Stimulated activated CD4-positive, alpha-beta T cell treated with anti-CD3 and anti-CD28 coated beads, TNF-alpha, amount 100 ng/mL, for 1 hour (primary cell): ENCODE measurements around the gene HTT.
A peak's percentile ranks its signal among the peaks of the same experiment; 100 is the strongest.

Source experiments
- DNase-seq, 3 donors: peaks; one replicate each; pipeline ENCODE4 v3.0.0-alpha.2; 2020; ENCODE audit warnings: low read depth in 3 of 3, low spot score in 1 of 3

The HTT gene

GRCh38 chr4:3074078-3074845, at the start of gene HTT, which contains the start of gene HTT-AS:
Gene HTT, plus strand, starts transcription at chr4:3074681. Its CDS starts 145 bp downstream, at chr4:3074826.
Gene HTT-AS, minus strand, starts transcription at chr4:3074538.
- peak; percentile 96 to 98 (median 97) for DNase-seq

GRCh38 chr4:3025881-3026280, 48.6 kb upstream of the HTT start:
- DNase-seq, result no peak

GRCh38 chr4:3026540-3026939, 47.9 kb upstream of the HTT start:
- no peak for DNase-seq

GRCh38 chr4:3029464-3029863, 45.0 kb upstream of the HTT start:
- DNase-seq, result no peak

GRCh38 chr4:3030566-3031356, 43.7 kb upstream of the HTT start:
- DNase-seq, result no peak

- DNase-seq, result no peak
Measured at GRCh38 chr4:3031357-3032082, 43.0 kb upstream of the HTT start.

- DNase-seq, result no peak
Measured at GRCh38 chr4:3034231-3034630, 40.2 kb upstream of the HTT start.

- DNase-seq, result no peak
Measured at GRCh38 chr4:3035249-3035648, 39.2 kb upstream of the HTT start.

GRCh38 chr4:3035674-3036073, 38.8 kb upstream of the HTT start:
- no peak for DNase-seq

GRCh38 chr4:3036131-3036952, 38.1 kb upstream of the HTT start:
- DNase-seq, result no peak

GRCh38 chr4:3037957-3038461, 36.5 kb upstream of the HTT start:
- no peak for DNase-seq

GRCh38 chr4:3039706-3040366, 34.6 kb upstream of the HTT start:
- DNase-seq, result no peak

GRCh38 chr4:3040452-3041191, 33.9 kb upstream of the HTT start:
- DNase-seq, result no peak

GRCh38 chr4:3041192-3042142, 33.0 kb upstream of the HTT start:
- peak in 1 of 3 donors; percentile 20 for DNase-seq

- DNase-seq, result no peak
Measured at GRCh38 chr4:3042226-3042625, 32.3 kb upstream of the HTT start.

- no peak for DNase-seq
Measured at GRCh38 chr4:3043282-3044020, 31.0 kb upstream of the HTT start.
